HCT116 (cell line): Measurements from ENCODE around the gene B4GALNT2. TPM values are rescaled to one million over a fixed set of nuclear protein-coding genes. Genes with fewer than 3 reads are reported as not detected.

Experiments used
- ATAC-seq: fragments of 200-7000 bp; cut with Tn5 transposase; 2 replicates; pipeline ENCODE4 v1.9.1; 2020; ENCODE audit warnings: mild to moderate bottlenecking, moderate library complexity
- BruUV-seq: library from RNA; stranded (reverse); fragments of 400-500 nt; replicated peaks from 2 replicates; lab custom pipeline; 2021; lab: Mats Ljungman, UMichigan
- CTCF ChIA-PET: fragments of 300-600 bp; sonication (Branson Sonifier 250); formaldehyde crosslinking; loops from one replicate; lab custom pipeline; 2021; ENCODE audit warnings: antibody characterized with exemption; lab: Charles Lee
- POLR2A ChIA-PET: fragments of 300-600, 350-600 bp; sonication (Branson Sonifier 250); formaldehyde crosslinking; loops from one replicate; lab custom pipeline; 2021; ENCODE audit warnings: antibody characterized with exemption; lab: Charles Lee
- RAD21 ChIA-PET, 2 experiments: fragments of 300-600 bp; sonication (Branson Sonifier 250); formaldehyde crosslinking; loops; one replicate each; lab custom pipeline; 2023; ENCODE audit warnings: low total read pairs in 2 of 2; ENCODE audit not compliant: uncharacterized antibody in 2 of 2, unreplicated experiment in 2 of 2, low non-redundant PET in 1 of 2; lab: Charles Lee
- DNase-seq: peaks from one replicate; pipeline ENCODE4 v3.0.0-alpha.2; 2010; ENCODE audit warnings: low read depth, low spot score
- H2AFZ ChIP-seq: fragments of 200-600 bp; shearing (Covaris generic), sonication (generic); 2 replicates; pipeline ENCODE4 v1.6.1; 2017; ENCODE audit warnings: low read depth, mixed run types, mixed read lengths, antibody characterized with exemption, low read length; ENCODE audit not compliant: poor library complexity, severe bottlenecking
- H3K27ac ChIP-seq: 2 replicates; pipeline ENCODE4 v1.5.1; 2012; ENCODE audit warnings: low read depth, low read length
- H3K27me3 ChIP-seq: fragments of 200-600 bp; sonication (generic); 2 replicates; pipeline ENCODE4 v1.6.1; 2016; ENCODE audit warnings: mixed run types, low read length, mixed read lengths; ENCODE audit not compliant: insufficient read depth
- H3K36me3 ChIP-seq, 2 experiments: fragments of 200-500 bp in 1 of 2; fragments of 200-600 bp in 1 of 2; sonication (Bioruptor generic) in 1 of 2; sonication (generic) in 1 of 2; 2 replicates each; pipeline versions ENCODE4 v1.5.1 to v1.6.1; 2014 to 2016; ENCODE audit warnings: low read length in 2 of 2, inconsistent platforms in 1 of 2, mixed read lengths in 1 of 2, mixed run types in 1 of 2; ENCODE audit not compliant: insufficient read depth in 2 of 2, control insufficient read depth in 1 of 2
- H3K4me1 ChIP-seq, 2 experiments: fragments of 200-600 bp in 1 of 2; sonication (generic) in 1 of 2; 2 replicates each; pipeline versions ENCODE4 v1.5.1 to v1.6.1; 2012 to 2017; ENCODE audit warnings: low read length in 2 of 2, inconsistent platforms in 1 of 2, mild to moderate bottlenecking in 1 of 2, mixed read lengths in 1 of 2, mixed run types in 1 of 2, moderate library complexity in 1 of 2; ENCODE audit not compliant: insufficient read depth in 2 of 2, control insufficient read depth in 1 of 2
- H3K4me2 ChIP-seq: fragments of 200-600 bp; sonication (generic); 2 replicates; pipeline ENCODE4 v1.6.1; 2017; ENCODE audit warnings: mixed run types, low read length, mixed read lengths
- H3K4me3 ChIP-seq, 2 experiments: fragments of 200-600 bp in 1 of 2; sonication (generic) in 1 of 2; replicated peaks in 1 of 2; 2 replicates each; pipeline ENCODE4 v1.5.1; 2011 to 2016; ENCODE audit warnings: low read length in 2 of 2, control low read depth in 1 of 2, low read depth in 1 of 2, mild to moderate bottlenecking in 1 of 2, mixed read lengths in 1 of 2, mixed run types in 1 of 2
- H3K79me2 ChIP-seq: fragments of 200-600 bp; sonication (generic); 2 replicates; pipeline ENCODE4 v1.6.1; 2017; ENCODE audit warnings: mild to moderate bottlenecking, mixed run types, low read length, moderate library complexity, mixed read lengths; ENCODE audit not compliant: insufficient read depth
- H3K9ac ChIP-seq: fragments of 200-600 bp; sonication (generic); 2 replicates; pipeline ENCODE4 v1.6.1; 2016; ENCODE audit warnings: low read length, mixed read lengths
- H3K9me2 ChIP-seq: fragments of 200-600 bp; sonication (generic), shearing (Covaris generic); 2 replicates; pipeline ENCODE4 v1.6.1; 2017; ENCODE audit warnings: mixed run types, mild to moderate bottlenecking, moderate library complexity; ENCODE audit not compliant: insufficient read depth
- H3K9me3 ChIP-seq, 2 experiments: fragments of 200-500 bp in 1 of 2; fragments of 200-600 bp in 1 of 2; sonication (Bioruptor generic) in 1 of 2; sonication (generic) in 1 of 2; 2 replicates each; pipeline ENCODE4 v1.6.1; 2014 to 2017; ENCODE audit warnings: low read length in 2 of 2, mixed read lengths in 2 of 2, inconsistent platforms in 1 of 2, low read depth in 1 of 2, mild to moderate bottlenecking in 1 of 2, mixed run types in 1 of 2, moderate library complexity in 1 of 2; ENCODE audit not compliant: control insufficient read depth in 1 of 2, insufficient read depth in 1 of 2
- H4K20me1 ChIP-seq: fragments of 200-600 bp; sonication (generic), shearing (Covaris generic); 2 replicates; pipeline ENCODE4 v1.6.1; 2017; ENCODE audit warnings: mixed run types, mild to moderate bottlenecking, moderate library complexity; ENCODE audit not compliant: insufficient read depth
- CTCF ChIP-seq, 3 experiments: fragments of 200-600 bp in 1 of 3; sonication (generic) in 1 of 3; IDR thresholded peaks in 2 of 3; conservative IDR thresholded peaks in 1 of 3; 2 replicates each; pipeline ENCODE4 v1.5.1; 2012 to 2017; ENCODE audit warnings: low read depth in 2 of 3, low read length in 2 of 3, antibody characterized with exemption in 1 of 3, borderline replicate concordance in 1 of 3, control low read depth in 1 of 3, mild to moderate bottlenecking in 1 of 3, mixed read lengths in 1 of 3, mixed run types in 1 of 3, moderate library complexity in 1 of 3; ENCODE audit not compliant: insufficient read depth in 1 of 3
- EZH2phosphoT487 ChIP-seq: fragments of 200-600 bp; IDR thresholded peaks from 2 replicates; pipeline ENCODE4 v1.6.1; 2018; ENCODE audit warnings: antibody characterized with exemption, borderline replicate concordance
- POLR2A ChIP-seq: IDR thresholded peaks from 2 replicates; pipeline ENCODE4 v1.7.0; 2011; ENCODE audit warnings: borderline replicate concordance; ENCODE audit not compliant: insufficient read depth, insufficient read length; ENCODE audit errors: extremely low read depth
- POLR2AphosphoS5 ChIP-seq: IDR thresholded peaks from 2 replicates; pipeline ENCODE4 v1.6.1; 2011; ENCODE audit warnings: mild to moderate bottlenecking, low read depth, low read length, moderate library complexity
- SP1 ChIP-seq: IDR thresholded peaks from 2 replicates; pipeline ENCODE4 v1.6.1; 2012; ENCODE audit warnings: low read depth
- SRF ChIP-seq: IDR thresholded peaks from 2 replicates; pipeline ENCODE4 v1.6.1; 2012; ENCODE audit warnings: low read depth
- ZNF274 ChIP-seq: fragments of 200-500 bp; sonication (Bioruptor generic); IDR thresholded peaks from 2 replicates; pipeline ENCODE4 v1.6.1; 2014; ENCODE audit warnings: mild to moderate bottlenecking, low read depth, low read length, inconsistent platforms
- intact Hi-C: fragments of 100-400 bp; cut with micrococcal nuclease; formaldehyde crosslinking; loops from 2 replicates; pipeline ENCODE4 v1.10.0; 2022
- total RNA-seq: library from RNA; stranded (reverse); gene quantifications from one replicate; pipeline ENCODE4 v1.2.1, GENCODE V29; 2021; ENCODE audit not compliant: unreplicated experiment

Gene B4GALNT2
- total RNA-seq, 1 experiment from 2014 or later = not detected

- Histone ChIP-seq H3K4me2 (no peak overlapping the region), H3K4me3 (no peak overlapping the region), H3K27me3 (no peaks in the 10 kb centered on the region), H3K9ac (no peak overlapping the region), H3K27ac (no peak overlapping the region), H2AFZ (no peak overlapping the region), H3K36me3 (no peaks in the 10 kb centered on the region), H4K20me1 (no peaks in the 10 kb centered on the region), H3K9me3 (no peaks in the 10 kb centered on the region), H3K79me2 (no peaks in the 10 kb centered on the region), H3K4me1 (no peaks in the 10 kb centered on the region), H3K9me2 (no peaks in the 10 kb centered on the region)
- RAD21 ChIA-PET = no interaction called here
- no peak for DNase-seq
- no TSS peak for BruUV-seq
- no peak for ATAC-seq
- intact Hi-C loops = no loop called here
- CTCF ChIA-PET = no interaction called here
- TF ChIP-seq SP1 (no peak), POLR2AphosphoS5 (no peak), POLR2A (no peak), EZH2phosphoT487 (no peak), SRF (no peak)
- POLR2A ChIA-PET = no interaction called here
Observed at GRCh38 chr17:49217651-49218413, 85.3 kb downstream of the B4GALNT2 start.

- POLR2A ChIA-PET = no interaction called here
- intact Hi-C loops = no loop called here
Observed at GRCh38 chr17:49218941-49219913, 86.7 kb downstream of the B4GALNT2 start.

More at GRCh38 chr17:49218941-49219913, 86.7 kb downstream of the B4GALNT2 start:
- no peaks in the 10 kb centered on the region for H3K27me3 ChIP-seq
- H3K9me3 ChIP-seq = no peaks in the 10 kb centered on the region
- no peak overlapping the region for H3K4me2 ChIP-seq
- no peaks in the 10 kb centered on the region for H3K9me2 ChIP-seq
- CTCF ChIA-PET = no interaction called here
- RAD21 ChIA-PET = no interaction called here
- no peak overlapping the region for H3K27ac ChIP-seq
- DNase-seq (no peak), ATAC-seq (no peak)
- H3K4me3 ChIP-seq = no peak overlapping the region
- TF ChIP-seq ZNF274 (no peak), CTCF (IDR thresholded peaks at IDR 0.05 in 2 of 3, conservative IDR thresholded peaks at IDR 0.05 in 1 of 3; ENCODE audit: borderline replicate concordance in 1 of 3, insufficient read depth in 1 of 3, low read depth in 2 of 3, low read length in 2 of 3) (peak in 2 of 3 experiments; percentile 26 to 34; a peak in 3 of 6 replicates)
- H4K20me1 ChIP-seq = no peaks in the 10 kb centered on the region
- no peaks in the 10 kb centered on the region for H3K36me3 ChIP-seq
- no TSS peak for BruUV-seq
- no peaks in the 10 kb centered on the region for H3K79me2 ChIP-seq
- peaks cover 2 to 8% of the 10 kb centered on the region in 2 experiments; a peak in 3 of 4 replicates for H3K4me1 ChIP-seq
- H3K9ac ChIP-seq = no peak overlapping the region
- H2AFZ ChIP-seq = no peak overlapping the region
